Panc1 (cell line): ENCODE measurements around the gene HDAC6. TPM values are rescaled to one million over a fixed set of nuclear protein-coding genes. Genes with fewer than 3 reads are reported as not detected.

Source experiments
- ATAC-seq: fragments of 200-7000 bp; cut with Tn5 transposase; 2 replicates; pipeline ENCODE4 v1.9.1; 2020; ENCODE audit warnings: mild to moderate bottlenecking, moderate library complexity
- BruUV-seq: library from RNA; stranded (reverse); fragments of 400-500 nt; replicated peaks from 2 replicates; lab custom pipeline; 2021; lab: Mats Ljungman, UMichigan
- CTCF ChIA-PET: fragments of 300-600 bp; sonication (Branson Sonifier 250); formaldehyde crosslinking; loops from one replicate; lab custom pipeline; 2022; ENCODE audit warnings: antibody characterized with exemption; lab: Charles Lee
- POLR2A ChIA-PET: fragments of 300-600 bp; sonication (Branson Sonifier 250); formaldehyde crosslinking; loops from one replicate; lab custom pipeline; 2022; ENCODE audit warnings: antibody characterized with exemption; lab: Charles Lee
- DNase-seq: peaks from one replicate; pipeline ENCODE4 v3.0.0-alpha.2; 2010; ENCODE audit warnings: low read depth, low spot score
- H3K27ac ChIP-seq: 2 replicates; pipeline ENCODE4 v1.5.1; 2011; ENCODE audit warnings: mild to moderate bottlenecking, low read length, inconsistent platforms
- H3K27me3 ChIP-seq: fragments of 200-500 bp; sonication (Bioruptor generic); 2 replicates; pipeline ENCODE4 v1.6.0; 2014; ENCODE audit warnings: low read length, inconsistent platforms; ENCODE audit not compliant: control insufficient read depth, insufficient read depth
- H3K36me3 ChIP-seq: fragments of 200-500 bp; sonication (Bioruptor generic); 2 replicates; pipeline ENCODE4 v1.5.1; 2014; ENCODE audit warnings: inconsistent platforms, mild to moderate bottlenecking, low read length, moderate library complexity; ENCODE audit not compliant: control insufficient read depth, insufficient read depth
- H3K4me1 ChIP-seq: 2 replicates; pipeline ENCODE4 v1.5.1; 2011; ENCODE audit warnings: inconsistent platforms, mild to moderate bottlenecking, low read length, moderate library complexity; ENCODE audit not compliant: control insufficient read depth, insufficient read depth
- H3K4me3 ChIP-seq, 2 experiments: 2 replicates each; pipeline ENCODE4 v1.5.1; 2011 to 2012; ENCODE audit warnings: low read depth in 2 of 2, low read length in 2 of 2, mild to moderate bottlenecking in 2 of 2, inconsistent platforms in 1 of 2, moderate library complexity in 1 of 2
- H3K9me3 ChIP-seq: fragments of 200-500 bp; sonication (Bioruptor generic); 2 replicates; pipeline ENCODE4 v1.5.1; 2014; ENCODE audit warnings: low read depth, mild to moderate bottlenecking, inconsistent platforms, low read length, moderate library complexity; ENCODE audit not compliant: control insufficient read depth, insufficient read depth
- POLR2AphosphoS5 ChIP-seq: IDR thresholded peaks from 2 replicates; pipeline ENCODE4 v1.6.1; 2012; ENCODE audit warnings: mild to moderate bottlenecking, low read depth, low read length, moderate library complexity
- SIN3A ChIP-seq: IDR thresholded peaks from 2 replicates; pipeline ENCODE4 v1.6.1; 2012; ENCODE audit warnings: low read depth, mild to moderate bottlenecking, low read length, moderate library complexity, borderline replicate concordance; ENCODE audit not compliant: insufficient read depth
- TCF7L2 ChIP-seq: IDR thresholded peaks from 2 replicates; pipeline ENCODE4 v1.6.1; 2011; ENCODE audit warnings: mild to moderate bottlenecking, low read depth, low read length, inconsistent platforms
- in situ Hi-C: cut with HindIII; loops from 2 replicates; pipeline ENCODE4 v1.10.0; 2016; ENCODE audit warnings: low sequenced_read_pairs, low pct_unique_long_range_greater_than_20kb
- intact Hi-C: fragments of 100-400 bp; cut with micrococcal nuclease; formaldehyde crosslinking; loops from one replicate; pipeline ENCODE4 v1.10.0; 2022; ENCODE audit not compliant: unreplicated experiment
- total RNA-seq: library from RNA; stranded (reverse); gene quantifications from one replicate; pipeline ENCODE4 v1.2.1, GENCODE V29; 2021; ENCODE audit not compliant: unreplicated experiment
- TF ChIP-seq, protein P1 (sequence below): fragments of 450-650 bp; IDR thresholded peaks from 2 replicates; pipeline ENCODE4 v1.5.1; 2017; ENCODE audit warnings: mild to moderate bottlenecking
- TF ChIP-seq, protein P2 (sequence below), 2 experiments: IDR thresholded peaks; 2 replicates each; pipeline ENCODE4 v1.6.1; 2011 to 2012; ENCODE audit warnings: low read depth in 2 of 2, control low read depth in 1 of 2, low read length in 1 of 2, mild to moderate bottlenecking in 1 of 2, moderate library complexity in 1 of 2; ENCODE audit not compliant: insufficient read depth in 1 of 2

Gene HDAC6
- total RNA-seq, 1 experiment from 2014 or later: 97.1 TPM

DNA sequence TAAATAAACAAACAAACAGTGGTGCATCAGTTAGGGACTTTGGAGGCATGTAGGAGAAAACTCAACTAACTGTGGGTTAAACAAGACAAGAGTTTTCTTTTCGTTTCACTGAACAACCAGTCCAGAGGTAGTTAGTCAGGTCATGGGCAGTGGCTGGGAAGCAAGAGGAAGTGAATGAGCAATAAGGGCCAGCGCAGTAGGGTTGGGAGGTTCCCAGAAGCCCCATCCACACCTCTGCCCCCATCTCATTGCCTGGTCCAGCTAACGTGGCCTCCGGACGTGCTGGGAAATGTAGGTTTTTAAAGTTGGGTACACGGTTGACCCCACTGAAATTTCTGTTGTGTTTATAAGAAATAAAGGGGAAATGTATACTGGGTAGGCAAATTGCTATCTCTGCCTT lies 31.6 kb upstream of the HDAC6 start:
- no peaks in the 10 kb centered on the region for H3K36me3 ChIP-seq
- no peaks in the 10 kb centered on the region for H3K4me1 ChIP-seq
- in situ Hi-C loops: no loop called here
- POLR2A ChIA-PET: no interaction called here
- DNase-seq: no peak
- no peak overlapping the region for H3K27ac ChIP-seq
- H3K4me3 ChIP-seq: no peak overlapping the region
- no peak for TF ChIP-seq POLR2AphosphoS5
- TF ChIP-seq, protein P1, sequence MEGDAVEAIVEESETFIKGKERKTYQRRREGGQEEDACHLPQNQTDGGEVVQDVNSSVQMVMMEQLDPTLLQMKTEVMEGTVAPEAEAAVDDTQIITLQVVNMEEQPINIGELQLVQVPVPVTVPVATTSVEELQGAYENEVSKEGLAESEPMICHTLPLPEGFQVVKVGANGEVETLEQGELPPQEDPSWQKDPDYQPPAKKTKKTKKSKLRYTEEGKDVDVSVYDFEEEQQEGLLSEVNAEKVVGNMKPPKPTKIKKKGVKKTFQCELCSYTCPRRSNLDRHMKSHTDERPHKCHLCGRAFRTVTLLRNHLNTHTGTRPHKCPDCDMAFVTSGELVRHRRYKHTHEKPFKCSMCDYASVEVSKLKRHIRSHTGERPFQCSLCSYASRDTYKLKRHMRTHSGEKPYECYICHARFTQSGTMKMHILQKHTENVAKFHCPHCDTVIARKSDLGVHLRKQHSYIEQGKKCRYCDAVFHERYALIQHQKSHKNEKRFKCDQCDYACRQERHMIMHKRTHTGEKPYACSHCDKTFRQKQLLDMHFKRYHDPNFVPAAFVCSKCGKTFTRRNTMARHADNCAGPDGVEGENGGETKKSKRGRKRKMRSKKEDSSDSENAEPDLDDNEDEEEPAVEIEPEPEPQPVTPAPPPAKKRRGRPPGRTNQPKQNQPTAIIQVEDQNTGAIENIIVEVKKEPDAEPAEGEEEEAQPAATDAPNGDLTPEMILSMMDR: no peak
- no peak for TF ChIP-seq SIN3A
- no peak for TF ChIP-seq TCF7L2
- TF ChIP-seq, protein P2, sequence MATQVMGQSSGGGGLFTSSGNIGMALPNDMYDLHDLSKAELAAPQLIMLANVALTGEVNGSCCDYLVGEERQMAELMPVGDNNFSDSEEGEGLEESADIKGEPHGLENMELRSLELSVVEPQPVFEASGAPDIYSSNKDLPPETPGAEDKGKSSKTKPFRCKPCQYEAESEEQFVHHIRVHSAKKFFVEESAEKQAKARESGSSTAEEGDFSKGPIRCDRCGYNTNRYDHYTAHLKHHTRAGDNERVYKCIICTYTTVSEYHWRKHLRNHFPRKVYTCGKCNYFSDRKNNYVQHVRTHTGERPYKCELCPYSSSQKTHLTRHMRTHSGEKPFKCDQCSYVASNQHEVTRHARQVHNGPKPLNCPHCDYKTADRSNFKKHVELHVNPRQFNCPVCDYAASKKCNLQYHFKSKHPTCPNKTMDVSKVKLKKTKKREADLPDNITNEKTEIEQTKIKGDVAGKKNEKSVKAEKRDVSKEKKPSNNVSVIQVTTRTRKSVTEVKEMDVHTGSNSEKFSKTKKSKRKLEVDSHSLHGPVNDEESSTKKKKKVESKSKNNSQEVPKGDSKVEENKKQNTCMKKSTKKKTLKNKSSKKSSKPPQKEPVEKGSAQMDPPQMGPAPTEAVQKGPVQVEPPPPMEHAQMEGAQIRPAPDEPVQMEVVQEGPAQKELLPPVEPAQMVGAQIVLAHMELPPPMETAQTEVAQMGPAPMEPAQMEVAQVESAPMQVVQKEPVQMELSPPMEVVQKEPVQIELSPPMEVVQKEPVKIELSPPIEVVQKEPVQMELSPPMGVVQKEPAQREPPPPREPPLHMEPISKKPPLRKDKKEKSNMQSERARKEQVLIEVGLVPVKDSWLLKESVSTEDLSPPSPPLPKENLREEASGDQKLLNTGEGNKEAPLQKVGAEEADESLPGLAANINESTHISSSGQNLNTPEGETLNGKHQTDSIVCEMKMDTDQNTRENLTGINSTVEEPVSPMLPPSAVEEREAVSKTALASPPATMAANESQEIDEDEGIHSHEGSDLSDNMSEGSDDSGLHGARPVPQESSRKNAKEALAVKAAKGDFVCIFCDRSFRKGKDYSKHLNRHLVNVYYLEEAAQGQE (IDR thresholded peaks at IDR 0.05; ENCODE audit: insufficient read depth in 1 of 2, low read depth in 2 of 2, low read length in 1 of 2): no peak
- no peak for ATAC-seq
- no peaks in the 10 kb centered on the region for H3K9me3 ChIP-seq
- CTCF ChIA-PET: no interaction called here
- H3K27me3 ChIP-seq: no peaks in the 10 kb centered on the region
- intact Hi-C loops: no loop called here
- BruUV-seq: no TSS peak

DNA sequence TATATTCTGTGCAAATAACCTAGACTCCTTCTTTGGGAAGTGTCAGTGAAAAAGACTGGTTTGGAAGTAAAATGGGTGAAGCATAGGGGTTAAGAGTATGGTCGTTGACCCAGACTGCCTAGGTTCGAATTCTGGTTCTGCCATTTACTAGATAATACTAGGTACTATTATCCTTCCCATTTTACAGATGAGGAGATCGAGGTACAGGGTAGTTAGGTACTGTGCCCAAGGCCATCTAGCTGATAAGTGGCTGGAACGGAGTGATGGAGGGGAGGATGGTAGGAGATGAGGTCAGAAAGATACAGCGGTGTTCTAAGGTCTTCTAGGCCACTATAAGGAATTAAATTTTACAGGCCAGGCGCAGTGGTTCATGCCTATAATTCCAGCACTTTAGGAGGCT lies 29.3 kb upstream of the HDAC6 start:
- BruUV-seq: no TSS peak

More for the DNA sequence above, 29.3 kb upstream of the HDAC6 start:
- H3K36me3 ChIP-seq: no peaks in the 10 kb centered on the region
- ATAC-seq: no peak
- no peak overlapping the region for H3K27ac ChIP-seq
- no peak for DNase-seq
- H3K9me3 ChIP-seq: no peaks in the 10 kb centered on the region
- intact Hi-C loops: no loop called here
- in situ Hi-C loops: no loop called here
- ChIA-PET CTCF (no interaction called here), POLR2A (interaction anchor here (0.6 kb wide), 1 partner anchor 30 kb away, joined by 13 read pairs; no protein-coding TSS in a partner anchor)
- H3K27me3 ChIP-seq: no peaks in the 10 kb centered on the region
- H3K4me3 ChIP-seq: no peak overlapping the region
- TF ChIP-seq, protein P2 (IDR thresholded peaks at IDR 0.05; ENCODE audit: insufficient read depth in 1 of 2, low read depth in 2 of 2, low read length in 1 of 2): no peak
- TF ChIP-seq, protein P1: no peak
- TF ChIP-seq POLR2AphosphoS5: no peak
- no peak for TF ChIP-seq TCF7L2
- H3K4me1 ChIP-seq: no peaks in the 10 kb centered on the region
